Measurements from ENCODE around the gene SERPINA12.

- TF ChIP-seq EZH2 (IDR thresholded peaks at IDR 0.05; ENCODE audit: insufficient read depth, low read length), result no peak
- no peak for TF ChIP-seq CTCF (IDR thresholded peaks at IDR 0.05; ENCODE audit: insufficient read depth, low read depth, low read length)
These were observed 25.5 kb downstream of the SERPINA12 start for GRCh38 chr14:94483729-94484275.
